Effector memory CD4-positive, alpha-beta T cell (primary cell): ENCODE results near the gene ELAVL2.

ENCODE experiments used
- DNase-seq, 3 donors: peaks; one replicate each; pipeline ENCODE4 v3.0.0-alpha.2; 2020
- H3K27ac ChIP-seq: 2 replicates; pipeline ENCODE4 v1.7.0; 2013; ENCODE audit warnings: mild to moderate bottlenecking, low read length, moderate library complexity; ENCODE audit not compliant: insufficient read depth, poor library complexity, severe bottlenecking
- H3K27me3 ChIP-seq: replicated peaks from 2 replicates; pipeline ENCODE4 v1.7.0; 2013; ENCODE audit warnings: mild to moderate bottlenecking, low read length; ENCODE audit not compliant: insufficient read depth, control insufficient read depth, poor library complexity, severe bottlenecking
- H3K36me3 ChIP-seq: 2 replicates; pipeline ENCODE4 v1.7.0; 2013; ENCODE audit warnings: mild to moderate bottlenecking, low read length, moderate library complexity; ENCODE audit not compliant: control insufficient read depth, insufficient read depth
- H3K4me1 ChIP-seq: 2 replicates; pipeline ENCODE4 v1.7.0; 2013; ENCODE audit warnings: low read length, mild to moderate bottlenecking; ENCODE audit not compliant: control insufficient read depth, insufficient read depth, poor library complexity, severe bottlenecking
- H3K4me3 ChIP-seq: 2 replicates; pipeline ENCODE4 v1.7.0; 2013; ENCODE audit warnings: low read length, low read depth, mild to moderate bottlenecking; ENCODE audit not compliant: insufficient read depth, poor library complexity, severe bottlenecking
- H3K9me3 ChIP-seq: 2 replicates; pipeline ENCODE4 v1.7.0; 2013; ENCODE audit warnings: mild to moderate bottlenecking, low read length, moderate library complexity; ENCODE audit not compliant: control insufficient read depth

ELAVL2 gene

GRCh38 chr9:23747088-23748075 lies 78.7 kb downstream of the ELAVL2 start:
- Histone ChIP-seq H3K9me3 (peaks cover 4% of the 10 kb centered on the region), H3K4me3 (no peak overlapping the region), H3K4me1 (no peaks in the 10 kb centered on the region), H3K27me3 (no peaks in the 10 kb centered on the region), H3K27ac (no peak overlapping the region), H3K36me3 (no peaks in the 10 kb centered on the region)
- DNase-seq, result no peak

GRCh38 chr9:23746317-23746716 lies 79.7 kb downstream of the ELAVL2 start:
- H3K27me3 ChIP-seq, result no peaks in the 10 kb centered on the region
- H3K4me3 ChIP-seq, result no peak overlapping the region
- no peaks in the 10 kb centered on the region for H3K4me1 ChIP-seq
- no peak overlapping the region for H3K27ac ChIP-seq
- peaks cover 4% of the 10 kb centered on the region for H3K9me3 ChIP-seq
- no peak for DNase-seq
- no peaks in the 10 kb centered on the region for H3K36me3 ChIP-seq

- Histone ChIP-seq H3K27ac (no peak overlapping the region), H3K9me3 (peaks cover 4% of the 10 kb centered on the region), H3K27me3 (no peaks in the 10 kb centered on the region), H3K36me3 (no peaks in the 10 kb centered on the region), H3K4me3 (no peak overlapping the region), H3K4me1 (no peaks in the 10 kb centered on the region)
- no peak for DNase-seq
These were observed 83.0 kb downstream of the ELAVL2 start for GRCh38 chr9:23743036-23743435.

GRCh38 chr9:23741351-23741750 lies 84.7 kb downstream of the ELAVL2 start:
- H3K36me3 ChIP-seq, result no peaks in the 10 kb centered on the region

GRCh38 chr9:23740531-23740930 lies 85.5 kb downstream of the ELAVL2 start:
- Histone ChIP-seq H3K36me3 (no peaks in the 10 kb centered on the region), H3K9me3 (peaks cover 2% of the 10 kb centered on the region), H3K27me3 (no peaks in the 10 kb centered on the region), H3K27ac (no peak overlapping the region), H3K4me1 (no peaks in the 10 kb centered on the region), H3K4me3 (no peak overlapping the region)
- DNase-seq, result no peak

More at GRCh38 chr9:23741351-23741750, 84.7 kb downstream of the ELAVL2 start:
- H3K4me1 ChIP-seq, result no peaks in the 10 kb centered on the region
- H3K27me3 ChIP-seq, result no peaks in the 10 kb centered on the region
- no peak for DNase-seq
- H3K4me3 ChIP-seq, result no peak overlapping the region
- peaks cover 4% of the 10 kb centered on the region for H3K9me3 ChIP-seq
- no peak overlapping the region for H3K27ac ChIP-seq

GRCh38 chr9:23739753-23740152 lies 86.3 kb downstream of the ELAVL2 start:
- Histone ChIP-seq H3K4me1 (no peaks in the 10 kb centered on the region), H3K27me3 (no peaks in the 10 kb centered on the region), H3K27ac (no peak overlapping the region), H3K9me3 (no peaks in the 10 kb centered on the region), H3K36me3 (no peaks in the 10 kb centered on the region), H3K4me3 (no peak overlapping the region)
- DNase-seq, result no peak

- DNase-seq, result no peak
- H3K36me3 ChIP-seq, result no peaks in the 10 kb centered on the region
- H3K4me1 ChIP-seq, result no peaks in the 10 kb centered on the region
- no peaks in the 10 kb centered on the region for H3K9me3 ChIP-seq
- no peak overlapping the region for H3K27ac ChIP-seq
- H3K4me3 ChIP-seq, result no peak overlapping the region
- no peaks in the 10 kb centered on the region for H3K27me3 ChIP-seq
These were observed 89.7 kb downstream of the ELAVL2 start for GRCh38 chr9:23736293-23736692.

GRCh38 chr9:23733495-23734078 lies 92.5 kb downstream of the ELAVL2 start:
- no peak for DNase-seq
- Histone ChIP-seq H3K27me3 (no peaks in the 10 kb centered on the region), H3K36me3 (no peaks in the 10 kb centered on the region), H3K27ac (no peak overlapping the region), H3K4me1 (no peaks in the 10 kb centered on the region), H3K9me3 (no peaks in the 10 kb centered on the region), H3K4me3 (no peak overlapping the region)

GRCh38 chr9:23731353-23731752 lies 94.7 kb downstream of the ELAVL2 start:
- no peak for DNase-seq
- no peaks in the 10 kb centered on the region for H3K9me3 ChIP-seq
- H3K4me3 ChIP-seq, result no peak overlapping the region
- H3K27ac ChIP-seq, result no peak overlapping the region
- no peaks in the 10 kb centered on the region for H3K27me3 ChIP-seq
- H3K36me3 ChIP-seq, result no peaks in the 10 kb centered on the region
- H3K4me1 ChIP-seq, result no peaks in the 10 kb centered on the region

GRCh38 chr9:23730364-23730763 lies 95.7 kb downstream of the ELAVL2 start:
- Histone ChIP-seq H3K9me3 (no peaks in the 10 kb centered on the region), H3K36me3 (no peaks in the 10 kb centered on the region), H3K4me3 (no peak overlapping the region), H3K4me1 (no peaks in the 10 kb centered on the region), H3K27me3 (no peaks in the 10 kb centered on the region), H3K27ac (no peak overlapping the region)
- no peak for DNase-seq
